CD14-positive monocyte (primary cell): ENCODE results near the gene SELPLG. TPM values are rescaled to one million over a fixed set of nuclear protein-coding genes. Genes with fewer than 3 reads are reported as not detected.

Source experiments
- DNase-seq, 3 donors: peaks; one replicate each; pipeline ENCODE4 v3.0.0-alpha.2; 2011 to 2022
- H2AFZ ChIP-seq: 2 replicates; pipeline ENCODE4 v1.6.0; 2012; ENCODE audit warnings: mild to moderate bottlenecking, low read depth, low read length, inconsistent platforms; ENCODE audit not compliant: insufficient read depth, poor library complexity, severe bottlenecking
- H3K27ac ChIP-seq, 2 donors: 1 replicate in 1 of 2; 2 replicates in 1 of 2; pipeline ENCODE4 v1.5.1; 2012 to 2013; ENCODE audit warnings: low read length in 2 of 2, control low read depth in 1 of 2, inconsistent platforms in 1 of 2, low read depth in 1 of 2, mild to moderate bottlenecking in 1 of 2
- H3K27me3 ChIP-seq, 2 donors: one replicate each; pipeline versions ENCODE4 v1.6.0 to v1.6.1; 2011 to 2013; ENCODE audit warnings: low read length in 2 of 2; ENCODE audit not compliant: control insufficient read depth in 2 of 2, insufficient read depth in 2 of 2
- H3K36me3 ChIP-seq, 2 donors: replicated peaks in 1 of 2; 1 replicate in 1 of 2; 2 replicates in 1 of 2; pipeline versions ENCODE4 v1.5.1 to v1.6.1; 2012 to 2013; ENCODE audit warnings: low read length in 2 of 2, control low read depth in 1 of 2, inconsistent platforms in 1 of 2, mild to moderate bottlenecking in 1 of 2; ENCODE audit not compliant: insufficient read depth in 2 of 2, control insufficient read depth in 1 of 2
- H3K4me1 ChIP-seq, 2 donors: 1 replicate in 1 of 2; 2 replicates in 1 of 2; pipeline versions ENCODE4 v1.5.1 to v1.6.1; 2012 to 2013; ENCODE audit warnings: low read length in 2 of 2, control low read depth in 1 of 2, inconsistent platforms in 1 of 2, mild to moderate bottlenecking in 1 of 2, moderate library complexity in 1 of 2; ENCODE audit not compliant: insufficient read depth in 2 of 2, control insufficient read depth in 1 of 2
- H3K4me2 ChIP-seq: replicated peaks from 2 replicates; pipeline ENCODE3; 2012; ENCODE audit warnings: low read length, moderate library complexity, mild to moderate bottlenecking; ENCODE audit not compliant: poor library complexity, severe bottlenecking; ENCODE audit errors: extremely low read depth
- H3K4me3 ChIP-seq, 3 experiments: fragments of 200-600 bp in 1 of 3; sonication (generic) in 1 of 3; replicated peaks in 1 of 3; 1 replicate in 2 of 3; 2 replicates in 1 of 3; pipeline ENCODE4 v1.5.1; 2011 to 2013; ENCODE audit warnings: low read length in 3 of 3, mild to moderate bottlenecking in 3 of 3, control low read depth in 2 of 3, low read depth in 2 of 3, inconsistent platforms in 1 of 3, moderate library complexity in 1 of 3
- H3K79me2 ChIP-seq: 2 replicates; pipeline ENCODE4 v1.6.0; 2012; ENCODE audit warnings: mild to moderate bottlenecking, control low read depth, inconsistent platforms, low read length, moderate library complexity; ENCODE audit not compliant: insufficient read depth
- H3K9ac ChIP-seq: 2 replicates; pipeline ENCODE4 v1.6.0; 2017; ENCODE audit warnings: low read length, mild to moderate bottlenecking; ENCODE audit not compliant: insufficient read depth, poor library complexity, severe bottlenecking
- H3K9me3 ChIP-seq, 2 donors: replicated peaks in 1 of 2; 1 replicate in 1 of 2; 2 replicates in 1 of 2; pipeline versions ENCODE4 v1.5.1 to v1.6.1; 2012 to 2013; ENCODE audit warnings: low read length in 2 of 2, control low read depth in 1 of 2; ENCODE audit not compliant: control insufficient read depth in 1 of 2, insufficient read depth in 1 of 2
- H4K20me1 ChIP-seq: 2 replicates; pipeline ENCODE4 v1.6.0; 2012; ENCODE audit warnings: mild to moderate bottlenecking, low read length, control low read depth, moderate library complexity; ENCODE audit not compliant: insufficient read depth
- H3K27ac Mint-ChIP-seq, 7 donors: one replicate each; pipeline ENCODE4 v1.8.0; 2020; ENCODE audit warnings: mild to moderate bottlenecking in 7 of 7, mixed read lengths in 7 of 7, moderate library complexity in 6 of 7, inconsistent platforms in 2 of 7
- H3K27me3 Mint-ChIP-seq, 3 donors: one replicate each; pipeline ENCODE4 v1.8.0; 2021 to 2022; ENCODE audit warnings: low read depth in 3 of 3, mild to moderate bottlenecking in 3 of 3, mixed read lengths in 3 of 3, moderate library complexity in 3 of 3, inconsistent platforms in 1 of 3
- H3K36me3 Mint-ChIP-seq, 2 donors: one replicate each; pipeline ENCODE4 v1.8.0; 2020; ENCODE audit warnings: mixed read lengths in 2 of 2, inconsistent platforms in 1 of 2, mild to moderate bottlenecking in 1 of 2
- H3K4me1 Mint-ChIP-seq: one replicate; pipeline ENCODE4 v1.8.0; 2020; ENCODE audit warnings: mild to moderate bottlenecking, mixed read lengths
- H3K4me3 Mint-ChIP-seq, 2 donors: one replicate each; pipeline ENCODE4 v1.8.0; 2020; ENCODE audit warnings: mild to moderate bottlenecking in 2 of 2, mixed read lengths in 2 of 2, moderate library complexity in 1 of 2
- H3K9me3 Mint-ChIP-seq, 7 donors: one replicate each; pipeline ENCODE4 v1.8.0; 2020 to 2022; ENCODE audit warnings: mixed read lengths in 7 of 7, mild to moderate bottlenecking in 6 of 7, moderate library complexity in 6 of 7, inconsistent platforms in 2 of 7
- CTCF ChIP-seq: fragments of 200-600 bp; IDR thresholded peaks from one replicate; pipeline ENCODE4 v1.8.0; 2022; ENCODE audit warnings: antibody characterized with exemption, mild to moderate bottlenecking
- WGBS: methylation state at CpG from one replicate; pipeline ENCODE4 v1.1.5; 2013; ENCODE audit warnings: missing lambda C conversion rate; ENCODE audit not compliant: insufficient coverage; 5-methylcytosine and 5-hydroxymethylcytosine counted together
- intact Hi-C, 2 donors: fragments of 100-400 bp; cut with micrococcal nuclease; formaldehyde crosslinking; loops; one replicate each; pipeline versions ENCODE4 v1.15.0 to v1.15.1; 2023
- polyA plus RNA-seq, 3 donors: library from polyadenylated mRNA; depleted of rRNA in 1 of 3; unstranded in 2 of 3; stranded (reverse) in 1 of 3; fragments of 300-500 nt in 2 of 3; fragments of >200 nt in 1 of 3; fragmentation: Illumina TruSeq in 2 of 3; gene quantifications; 1 replicate in 2 of 3; 2 replicates in 1 of 3; pipeline ENCODE4 v1.2.3, GENCODE V29; 2012 to 2021

SELPLG gene
- polyA plus RNA-seq, 3 donors = 193 to 349 (median 247) TPM

- WGBS = no CpG with 5 or more reads among the region's 4 CpGs
- no peaks in the 10 kb centered on the region for H3K9me3 ChIP-seq
- no peak overlapping the region for H3K9ac ChIP-seq
- Mint-ChIP-seq H3K27me3 (peaks cover 0 to 7% (median 2%) of the 10 kb centered on the region in 3 donors), H3K27ac (no peak overlapping the region), H3K9me3 (no peaks in the 10 kb centered on the region), H3K36me3 (no peaks in the 10 kb centered on the region), H3K4me3 (no peak overlapping the region), H3K4me1 (no peaks in the 10 kb centered on the region)
- H2AFZ ChIP-seq = no peak overlapping the region
- intact Hi-C loops = no loop called here
- no peak overlapping the region for H3K4me2 ChIP-seq
- no peaks in the 10 kb centered on the region for H3K27me3 ChIP-seq
- no peak overlapping the region for H3K27ac ChIP-seq
- H3K4me3 ChIP-seq = no peak overlapping the region
- H3K36me3 ChIP-seq = no peaks in the 10 kb centered on the region
- DNase-seq = no peak
- H3K79me2 ChIP-seq = no peaks in the 10 kb centered on the region
- TF ChIP-seq CTCF = no peak
- no peaks in the 10 kb centered on the region for H3K4me1 ChIP-seq
- no peaks in the 10 kb centered on the region for H4K20me1 ChIP-seq
Measured at GRCh38 chr12:108587826-108588225, 45.9 kb downstream of the SELPLG start.

- no peaks in the 10 kb centered on the region for H3K9me3 ChIP-seq
- no peak overlapping the region for H3K27ac ChIP-seq
- H3K4me2 ChIP-seq = no peak overlapping the region
- Mint-ChIP-seq H3K9me3 (no peaks in the 10 kb centered on the region), H3K27ac (no peak overlapping the region), H3K4me1 (no peaks in the 10 kb centered on the region), H3K4me3 (no peak overlapping the region), H3K27me3 (peaks cover 0 to 7% (median 2%) of the 10 kb centered on the region in 3 donors), H3K36me3 (no peaks in the 10 kb centered on the region)
- intact Hi-C loops = no loop called here
- H3K36me3 ChIP-seq = no peaks in the 10 kb centered on the region
- WGBS = 83% methylated on average over 6 of the region's 11 CpGs
- no peak for DNase-seq
- no peak overlapping the region for H3K4me3 ChIP-seq
- no peaks in the 10 kb centered on the region for H4K20me1 ChIP-seq
- TF ChIP-seq CTCF = no peak
- no peaks in the 10 kb centered on the region for H3K4me1 ChIP-seq
- no peaks in the 10 kb centered on the region for H3K79me2 ChIP-seq
- no peaks in the 10 kb centered on the region for H3K27me3 ChIP-seq
- no peak overlapping the region for H3K9ac ChIP-seq
- H2AFZ ChIP-seq = no peak overlapping the region
Measured at GRCh38 chr12:108586306-108586705, 47.4 kb downstream of the SELPLG start.
